ENCODE measurements around the gene NT5C.
A peak's percentile ranks its signal among the peaks of the same experiment; 100 is the strongest.

NT5C gene

DNA sequence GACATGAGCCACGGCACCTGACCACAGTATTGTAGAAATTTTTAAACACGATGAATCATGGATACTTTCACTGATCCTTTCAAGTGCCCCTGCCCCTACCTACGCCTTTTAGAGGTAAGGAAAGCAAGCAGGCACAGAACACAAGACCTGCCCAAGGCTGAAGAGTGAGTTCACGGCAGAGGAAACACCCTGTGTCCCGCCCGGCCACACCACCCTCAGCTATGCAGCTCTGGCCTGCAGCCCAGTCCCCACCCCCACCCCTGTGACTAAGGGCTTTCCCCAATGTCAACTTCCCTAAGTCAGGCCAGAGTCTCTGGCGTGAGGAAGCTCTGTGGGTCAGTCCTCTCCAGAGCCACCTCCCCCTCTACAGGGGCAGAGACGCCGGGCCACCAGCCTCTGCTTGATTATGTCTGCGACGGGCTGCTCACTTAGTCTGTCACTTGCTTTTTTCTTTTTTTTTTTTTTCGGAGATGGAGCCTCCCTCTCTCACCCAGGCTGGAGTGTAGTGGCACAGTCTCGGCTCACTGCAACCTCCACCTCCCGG, 35.4 kb downstream of the NT5C start:
- no peak overlapping the region for H3K4me3 ChIP-seq (ENCODE audit: low read length)
- no peak for TF ChIP-seq CTCF (conservative IDR thresholded peaks at IDR 0.05; ENCODE audit: low read depth, low read length)
- DNase-seq (ENCODE audit: low read depth): peak; percentile 84

GRCh38 chr17:75094871-75095399, 36.6 kb downstream of the NT5C start:
- TF ChIP-seq CTCF (conservative IDR thresholded peaks at IDR 0.05; ENCODE audit: low read depth, low read length): no peak
- no peak overlapping the region for H3K4me3 ChIP-seq (ENCODE audit: low read length)
- no peak for DNase-seq (ENCODE audit: low read depth)

DNA sequence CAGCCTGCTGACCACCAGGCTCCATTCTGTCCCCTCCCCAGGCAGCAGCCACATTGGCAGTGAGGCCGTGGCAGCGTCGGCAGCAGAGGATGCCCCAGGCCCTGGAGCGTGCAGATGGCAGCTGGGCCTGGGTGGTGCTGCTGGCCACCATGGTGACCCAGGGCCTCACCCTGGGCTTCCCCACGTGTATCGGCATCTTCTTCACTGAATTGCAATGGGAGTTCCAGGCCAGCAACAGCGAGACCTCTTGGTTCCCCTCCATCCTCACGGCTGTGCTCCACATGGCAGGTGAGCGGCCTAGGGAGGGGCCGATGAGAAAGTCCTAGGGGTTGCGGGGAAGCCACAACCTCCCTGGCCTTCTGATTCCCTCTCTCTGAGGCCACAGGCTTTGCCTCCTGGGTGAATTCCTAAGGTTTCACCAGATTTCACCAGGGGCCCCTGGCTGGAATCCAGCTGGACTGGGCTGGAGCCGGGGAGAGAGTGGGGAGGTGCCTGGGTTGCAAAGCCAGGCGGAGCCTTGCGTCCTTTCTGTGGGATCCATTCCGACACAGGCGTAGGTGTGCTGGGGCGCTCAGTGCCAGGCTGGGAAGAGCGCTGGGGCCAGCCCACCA, 37.9 kb downstream of the NT5C start:
- H3K4me3 ChIP-seq (ENCODE audit: low read length): no peak overlapping the region
- DNase-seq (ENCODE audit: low read depth): no peak

DNA sequence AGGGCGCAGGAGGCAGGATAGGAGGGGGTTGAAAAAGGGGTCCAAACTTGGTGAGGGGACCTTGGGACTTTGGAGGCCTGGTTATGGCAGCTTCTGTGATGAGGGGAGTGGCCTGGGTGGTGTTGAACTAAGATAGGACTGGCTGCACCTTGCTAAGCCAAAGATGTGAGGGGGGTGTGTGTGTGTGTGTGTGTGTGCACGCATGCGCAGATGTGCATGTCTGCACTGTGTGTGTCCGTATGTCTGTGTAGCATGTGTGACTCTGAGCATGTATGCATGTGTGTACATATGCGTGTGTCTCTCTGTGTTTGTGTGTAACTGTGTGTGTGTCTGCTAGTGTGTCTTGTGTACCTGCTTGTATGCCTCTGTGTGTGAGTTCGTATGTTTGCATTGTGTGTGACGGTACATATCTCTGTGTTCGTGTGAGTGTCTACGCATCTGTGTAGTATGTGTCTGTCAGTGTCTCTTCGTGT, 39.7 kb downstream of the NT5C start:
- no peak overlapping the region for H3K4me3 ChIP-seq (ENCODE audit: low read length)

More for the DNA sequence above, 37.9 kb downstream of the NT5C start:
- no peak for TF ChIP-seq CTCF (conservative IDR thresholded peaks at IDR 0.05; ENCODE audit: low read depth, low read length)

DNA sequence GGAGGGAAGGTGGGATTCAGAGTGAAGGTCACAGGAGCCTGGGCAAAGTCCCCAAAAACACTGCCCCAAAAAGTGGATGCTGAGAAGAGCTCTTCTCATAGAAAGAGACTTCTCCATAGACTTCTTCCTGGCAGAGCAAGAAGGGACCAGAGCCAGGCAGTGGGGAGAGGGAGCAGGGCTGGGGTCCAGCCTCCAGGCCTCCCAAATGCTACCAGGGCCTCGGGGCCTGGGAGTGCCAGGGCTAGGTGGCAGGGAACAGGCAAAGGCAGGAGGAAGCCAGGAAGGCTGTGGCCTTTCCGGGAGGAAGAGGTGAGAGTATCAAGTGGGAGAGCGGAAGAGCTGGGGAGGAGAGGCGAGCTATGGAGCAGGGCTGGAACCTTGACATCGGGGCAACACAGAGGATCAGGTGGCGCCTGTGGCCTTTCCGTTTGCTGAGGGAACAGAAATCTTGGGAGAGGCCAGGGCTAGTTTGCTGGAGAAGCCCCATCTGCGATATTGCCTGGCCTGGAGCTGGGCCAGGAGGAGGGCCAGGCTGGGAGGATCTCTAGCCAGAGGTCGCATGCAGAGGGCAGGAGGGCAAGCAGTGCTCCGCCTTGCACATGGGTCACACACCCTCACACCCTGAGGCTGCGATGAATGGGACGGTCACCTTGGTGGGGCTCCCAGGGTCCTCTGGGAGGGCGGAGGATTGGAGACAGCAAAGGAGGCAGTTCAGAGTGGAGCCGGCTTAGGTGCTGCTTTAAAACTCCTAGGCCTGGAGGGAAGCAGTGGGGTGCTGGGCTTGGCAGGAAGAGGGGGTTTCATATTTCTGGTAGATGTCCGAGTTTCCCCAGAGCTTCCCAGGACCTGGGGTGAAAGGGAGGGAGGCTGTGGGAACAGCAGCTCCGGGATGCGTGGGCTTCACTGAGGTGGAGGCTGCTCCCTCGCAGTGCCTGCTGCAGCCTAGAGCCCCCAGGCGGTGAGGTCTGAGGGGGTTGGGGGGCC, 40.4 kb downstream of the NT5C start:
- no peak for TF ChIP-seq CTCF (conservative IDR thresholded peaks at IDR 0.05; ENCODE audit: low read depth, low read length)
- no peak for DNase-seq (ENCODE audit: low read depth)
- H3K4me3 ChIP-seq (ENCODE audit: low read length): no peak overlapping the region

More for the DNA sequence above, 39.7 kb downstream of the NT5C start:
- no peak for DNase-seq (ENCODE audit: low read depth)
- TF ChIP-seq CTCF (conservative IDR thresholded peaks at IDR 0.05; ENCODE audit: low read depth, low read length): no peak

DNA sequence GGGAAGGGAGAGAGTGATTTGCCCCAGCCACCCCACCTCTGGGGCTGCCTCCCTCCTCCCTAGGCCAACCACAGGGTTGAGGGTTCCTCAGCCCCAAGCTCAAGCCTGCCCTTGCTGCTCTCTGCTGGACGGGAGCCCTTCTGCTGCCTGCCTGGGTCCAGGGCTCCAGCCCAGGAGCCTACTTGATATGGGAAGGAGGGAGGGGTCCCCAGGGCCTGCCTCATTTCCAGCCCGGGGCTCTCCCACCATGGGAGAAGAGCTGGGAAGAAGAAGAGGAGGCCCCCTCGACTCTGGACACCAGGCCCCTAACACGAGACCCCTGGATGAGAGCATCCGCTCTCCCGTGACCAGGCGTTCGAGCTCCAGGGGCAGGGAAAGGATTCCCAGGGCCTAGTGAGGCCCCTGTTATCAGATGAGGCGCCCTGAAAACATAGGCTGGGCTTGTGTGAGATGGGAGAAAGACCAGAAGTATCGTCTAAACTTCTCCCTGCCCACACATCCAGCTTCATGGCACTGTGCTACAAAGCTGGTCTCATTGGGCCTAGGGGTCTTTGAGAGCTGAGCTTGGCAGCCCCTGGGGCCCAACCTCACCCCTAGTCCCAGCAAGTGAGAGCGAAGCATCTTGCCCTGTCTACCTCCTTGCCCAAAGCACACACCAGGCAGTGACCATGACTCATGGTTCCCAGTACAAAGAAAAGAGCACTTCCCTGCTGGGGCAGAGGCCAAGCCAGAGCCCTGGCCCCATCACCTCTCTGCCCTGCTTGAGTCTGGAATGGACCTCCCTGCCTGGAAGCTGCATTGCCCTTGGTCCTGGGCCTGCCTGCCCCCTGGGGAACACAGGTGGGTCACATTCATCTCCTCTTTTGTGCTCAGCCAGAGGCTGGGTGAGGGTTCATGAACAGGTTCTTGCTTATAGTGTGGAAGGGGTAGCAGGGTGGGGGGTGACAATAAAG, 42.8 kb downstream of the NT5C start:
- TF ChIP-seq CTCF (conservative IDR thresholded peaks at IDR 0.05; ENCODE audit: low read depth, low read length): no peak
- DNase-seq (ENCODE audit: low read depth): no peak

More for the DNA sequence above, 42.8 kb downstream of the NT5C start:
- H3K4me3 ChIP-seq (ENCODE audit: low read length): peak overlapping the region; percentile 50

Data from retinal pigment epithelial cell (primary cell).